Suprapubic skin (tissue), 4 donors: ENCODE data around the gene PUS3.

Experiments
- EP300 ChIP-seq: sonication (generic); formaldehyde crosslinking; IDR thresholded peaks from one replicate; pipeline ENCODE4 v1.6.1; 2017; ENCODE audit warnings: antibody characterized with exemption
- POLR2A ChIP-seq, 2 donors: fragments of 450-650 bp; IDR thresholded peaks; one replicate each; pipeline ENCODE4 v1.6.1; 2017; ENCODE audit warnings: antibody characterized with exemption in 2 of 2, mild to moderate bottlenecking in 2 of 2, moderate library complexity in 2 of 2
- POLR2AphosphoS5 ChIP-seq, 3 donors: sonication (generic); formaldehyde crosslinking; IDR thresholded peaks; one replicate each; pipeline ENCODE4 v1.6.1; 2017; ENCODE audit warnings: antibody characterized with exemption in 3 of 3
- TF ChIP-seq, protein P1 (sequence below), 2 donors: fragments of 200-600 bp in 1 of 2; fragments of 450-650 bp in 1 of 2; sonication (generic) in 1 of 2; IDR thresholded peaks; one replicate each; pipeline ENCODE4 v1.5.1; 2016 to 2019; ENCODE audit warnings: antibody characterized with exemption in 2 of 2, mild to moderate bottlenecking in 1 of 2, moderate library complexity in 1 of 2

DNA sequence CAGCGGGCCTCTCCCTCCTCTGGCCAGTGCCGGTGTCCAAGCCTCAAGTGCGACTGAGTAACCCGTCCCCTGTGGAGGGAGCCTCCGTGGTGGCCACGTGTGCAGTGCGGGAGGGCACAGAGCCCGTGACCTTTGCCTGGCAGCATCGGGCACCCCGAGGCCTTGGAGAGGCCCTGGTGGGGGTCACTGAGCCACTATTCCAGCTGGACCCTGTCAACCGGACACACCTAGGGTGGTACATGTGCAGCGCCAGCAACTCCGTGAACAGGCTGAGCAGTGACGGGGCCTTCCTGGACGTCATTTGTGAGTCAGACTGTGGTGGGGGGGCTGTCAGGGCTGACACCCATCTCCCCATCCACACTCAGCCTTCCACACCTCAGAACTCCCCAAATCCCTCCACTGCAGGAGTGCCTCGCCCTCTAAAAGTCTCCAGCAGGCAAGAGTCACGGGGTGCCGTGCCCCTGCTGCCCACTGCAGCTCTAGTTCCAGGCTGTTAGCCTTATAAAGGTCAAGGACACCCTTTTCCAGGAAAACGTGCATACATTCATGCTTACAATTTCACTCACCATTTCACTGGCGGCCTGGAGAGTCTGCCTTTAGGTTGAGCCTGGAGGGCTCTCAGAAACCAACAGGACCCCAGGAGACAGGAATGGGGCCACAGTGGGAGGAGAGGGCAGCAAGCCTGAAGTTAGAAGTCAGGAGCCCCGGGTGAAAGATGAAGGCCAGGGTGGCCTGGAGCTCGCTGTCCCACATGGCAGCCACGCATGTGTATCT is 45.5 kb upstream of the PUS3 start:
- TF ChIP-seq POLR2AphosphoS5 (IDR thresholded peaks at IDR 0.05) (no peak), POLR2A (IDR thresholded peaks at IDR 0.05) (no peak), EP300 (no peak)
- TF ChIP-seq, protein P1, sequence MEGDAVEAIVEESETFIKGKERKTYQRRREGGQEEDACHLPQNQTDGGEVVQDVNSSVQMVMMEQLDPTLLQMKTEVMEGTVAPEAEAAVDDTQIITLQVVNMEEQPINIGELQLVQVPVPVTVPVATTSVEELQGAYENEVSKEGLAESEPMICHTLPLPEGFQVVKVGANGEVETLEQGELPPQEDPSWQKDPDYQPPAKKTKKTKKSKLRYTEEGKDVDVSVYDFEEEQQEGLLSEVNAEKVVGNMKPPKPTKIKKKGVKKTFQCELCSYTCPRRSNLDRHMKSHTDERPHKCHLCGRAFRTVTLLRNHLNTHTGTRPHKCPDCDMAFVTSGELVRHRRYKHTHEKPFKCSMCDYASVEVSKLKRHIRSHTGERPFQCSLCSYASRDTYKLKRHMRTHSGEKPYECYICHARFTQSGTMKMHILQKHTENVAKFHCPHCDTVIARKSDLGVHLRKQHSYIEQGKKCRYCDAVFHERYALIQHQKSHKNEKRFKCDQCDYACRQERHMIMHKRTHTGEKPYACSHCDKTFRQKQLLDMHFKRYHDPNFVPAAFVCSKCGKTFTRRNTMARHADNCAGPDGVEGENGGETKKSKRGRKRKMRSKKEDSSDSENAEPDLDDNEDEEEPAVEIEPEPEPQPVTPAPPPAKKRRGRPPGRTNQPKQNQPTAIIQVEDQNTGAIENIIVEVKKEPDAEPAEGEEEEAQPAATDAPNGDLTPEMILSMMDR (IDR thresholded peaks at IDR 0.05) = no peak
